Stimulated activated CD4-positive, alpha-beta T cell treated with anti-CD3 and anti-CD28 coated beads, Interleukin-4, amount 100 ng/mL, for 4 hours (primary cell): Measurements from ENCODE around the gene HOXB6.

Experiments
- DNase-seq, 2 experiments: peaks; one replicate each; pipeline ENCODE4 v3.0.0-alpha.2; 2020

HOXB6 gene

GRCh38 chr17:48593840-48594537, 10.8 kb downstream of the HOXB6 start:
- peak; percentile 70 to 80 for DNase-seq

- no peak for DNase-seq
Measured at GRCh38 chr17:48593126-48593829, 11.5 kb downstream of the HOXB6 start, which contains the start of gene HOXB5. Gene HOXB5, minus strand, starts transcription at chr17:48593779. Its CDS starts 97 bp downstream, at chr17:48593682.

- no peak for DNase-seq
Measured at GRCh38 chr17:48592577-48592976, 12.2 kb downstream of the HOXB6 start.

- DNase-seq = no peak
Measured at GRCh38 chr17:48592057-48592514, 12.7 kb downstream of the HOXB6 start.

- no peak for DNase-seq
Measured at GRCh38 chr17:48591255-48592056, 13.3 kb downstream of the HOXB6 start.

GRCh38 chr17:48590607-48591161, 14.1 kb downstream of the HOXB6 start:
- no peak for DNase-seq

- no peak for DNase-seq
Measured at GRCh38 chr17:48589831-48590606, 14.8 kb downstream of the HOXB6 start, which contains the start of gene HOXB3. Gene HOXB3, minus strand, starts transcription at chr17:48590241. Its CDS starts 37,767 bp downstream, at chr17:48552474.

GRCh38 chr17:48589060-48589830, 15.5 kb downstream of the HOXB6 start:
- no peak for DNase-seq

- DNase-seq = no peak
Measured at GRCh38 chr17:48588528-48588927, 16.3 kb downstream of the HOXB6 start.

- DNase-seq = no peak
Measured at GRCh38 chr17:48588074-48588415, 16.7 kb downstream of the HOXB6 start.

GRCh38 chr17:48587276-48588073, 17.3 kb downstream of the HOXB6 start:
- DNase-seq = no peak

- DNase-seq = no peak
Measured at GRCh38 chr17:48586355-48587258, 18.2 kb downstream of the HOXB6 start.

- DNase-seq = no peak
Measured at GRCh38 chr17:48584223-48584741, 20.5 kb downstream of the HOXB6 start.

GRCh38 chr17:48583708-48584222, 21.0 kb downstream of the HOXB6 start:
- no peak for DNase-seq

GRCh38 chr17:48582750-48583069, 22.1 kb downstream of the HOXB6 start:
- no peak for DNase-seq

GRCh38 chr17:48579760-48580554, 24.8 kb downstream of the HOXB6 start:
- DNase-seq = no peak

- no peak for DNase-seq
Measured at GRCh38 chr17:48579471-48579759, 25.4 kb downstream of the HOXB6 start.
